Hepatocyte (in vitro differentiated cells): ENCODE results near the gene DCAF7. TPM values are rescaled to one million over a fixed set of nuclear protein-coding genes. Genes with fewer than 3 reads are reported as not detected.

Experiments
- DNase-seq: peaks from one replicate; pipeline ENCODE4 v3.0.0-alpha.2; 2016; ENCODE audit warnings: low spot score
- H2AFZ ChIP-seq: fragments of 200-600 bp; sonication (generic); 2 replicates; pipeline ENCODE4 v1.6.0; 2016; ENCODE audit warnings: antibody characterized with exemption, mild to moderate bottlenecking
- H3K27ac ChIP-seq: fragments of 200-600 bp; sonication (generic); 2 replicates; pipeline ENCODE4 v1.5.1; 2016; ENCODE audit warnings: mild to moderate bottlenecking
- H3K27me3 ChIP-seq: fragments of 200-600 bp; sonication (generic); 2 replicates; pipeline ENCODE4 v1.6.1; 2016
- H3K36me3 ChIP-seq: fragments of 200-600 bp; sonication (generic); replicated peaks from 2 replicates; pipeline ENCODE4 v1.5.1; 2016; ENCODE audit warnings: low read depth; ENCODE audit not compliant: insufficient read depth
- H3K4me1 ChIP-seq: fragments of 200-600 bp; sonication (generic); 2 replicates; pipeline ENCODE4 v1.5.1; 2016; ENCODE audit warnings: mild to moderate bottlenecking, moderate library complexity; ENCODE audit not compliant: insufficient read depth
- H3K4me2 ChIP-seq: fragments of 200-600 bp; sonication (generic); 2 replicates; pipeline ENCODE4 v1.6.0; 2016
- H3K4me3 ChIP-seq: fragments of 200-600 bp; sonication (generic); 2 replicates; pipeline ENCODE4 v1.5.1; 2016; ENCODE audit warnings: mild to moderate bottlenecking
- H3K79me2 ChIP-seq: fragments of 200-600 bp; sonication (generic); 2 replicates; pipeline ENCODE4 v1.6.0; 2017; ENCODE audit warnings: mild to moderate bottlenecking
- H3K9me2 ChIP-seq: fragments of 200-600 bp; sonication (generic); replicated peaks from 2 replicates; pipeline ENCODE4 v1.6.0; 2017; ENCODE audit warnings: mild to moderate bottlenecking; ENCODE audit not compliant: insufficient read depth
- H3K9me3 ChIP-seq: fragments of 200-600 bp; sonication (generic); 2 replicates; pipeline ENCODE4 v1.5.1; 2016; ENCODE audit warnings: low read depth, mild to moderate bottlenecking
- H4K20me1 ChIP-seq: fragments of 200-600 bp; sonication (generic); 2 replicates; pipeline ENCODE4 v1.6.0; 2016; ENCODE audit warnings: mild to moderate bottlenecking; ENCODE audit not compliant: insufficient read depth, poor library complexity, severe bottlenecking
- CTCF ChIP-seq: fragments of 200-600 bp; sonication (generic); IDR thresholded peaks from 2 replicates; pipeline ENCODE4 v1.5.1; 2016; ENCODE audit warnings: antibody characterized with exemption, mild to moderate bottlenecking; ENCODE audit not compliant: poor library complexity
- EZH2 ChIP-seq: fragments of 200-600 bp; sonication (generic); IDR thresholded peaks from 2 replicates; pipeline ENCODE4 v1.6.1; 2016; ENCODE audit warnings: antibody characterized with exemption, mild to moderate bottlenecking, borderline replicate concordance
- EZH2phosphoT487 ChIP-seq: fragments of 200-600 bp; sonication (generic); IDR thresholded peaks from one replicate; pipeline ENCODE4 v1.6.1; 2018; ENCODE audit warnings: antibody characterized with exemption, mild to moderate bottlenecking, low read depth, moderate library complexity; ENCODE audit not compliant: unreplicated experiment, severe bottlenecking
- WGBS: methylation state at CpG from one replicate; pipeline ENCODE4 v1.1.6; 2016; ENCODE audit warnings: low lambda C conversion rate; ENCODE audit errors: missing lambda C conversion rate; 5-methylcytosine and 5-hydroxymethylcytosine counted together
- polyA plus RNA-seq: library from polyadenylated mRNA; unstranded; fragments of >200 nt; fragmentation: Nextera tagmentation; extraction: Ambion mirVana; gene quantifications from 2 replicates; pipeline ENCODE4 v1.2.1, GENCODE V29; 2016
- total RNA-seq: library from RNA; depleted of rRNA; stranded (reverse); fragments of >200 nt; gene quantifications from 2 replicates; pipeline ENCODE4 v1.2.3, GENCODE V29; 2014

DCAF7 gene
- total and polyA plus RNA-seq, 2 experiments from 2014 or later = 53.0 to 56.5 TPM

GRCh38 chr17:63567229-63567628 is 17.0 kb downstream of the DCAF7 start:
- Histone ChIP-seq H3K9me2 (no peaks in the 10 kb centered on the region), H3K4me2 (no peak overlapping the region), H2AFZ (no peak overlapping the region), H3K27ac (no peak overlapping the region), H3K4me1 (no peaks in the 10 kb centered on the region), H3K9me3 (no peaks in the 10 kb centered on the region), H3K4me3 (no peak overlapping the region), H3K27me3 (no peaks in the 10 kb centered on the region), H3K36me3 (no peaks in the 10 kb centered on the region), H4K20me1 (peaks cover 80% of the 10 kb centered on the region), H3K79me2 (peaks cover 97% of the 10 kb centered on the region)
- no peak for DNase-seq
- 86% methylated on average over 1 of the region's 1 CpG for WGBS
- TF ChIP-seq EZH2phosphoT487 = no peak
- TF ChIP-seq CTCF = no peak
- no peak for TF ChIP-seq EZH2

- no peak overlapping the region for H3K4me3 ChIP-seq
- no peaks in the 10 kb centered on the region for H3K9me3 ChIP-seq
- H3K4me1 ChIP-seq = no peaks in the 10 kb centered on the region
- 93% methylated on average over 8 of the region's 8 CpGs for WGBS
- TF ChIP-seq EZH2 (no peak), CTCF (no peak), EZH2phosphoT487 (no peak)
- DNase-seq = no peak
- no peak overlapping the region for H3K4me2 ChIP-seq
- no peak overlapping the region for H2AFZ ChIP-seq
- H4K20me1 ChIP-seq = peaks cover 76% of the 10 kb centered on the region
- H3K36me3 ChIP-seq = no peaks in the 10 kb centered on the region
- peaks cover 99% of the 10 kb centered on the region for H3K79me2 ChIP-seq
- H3K27me3 ChIP-seq = no peaks in the 10 kb centered on the region
- H3K27ac ChIP-seq = no peak overlapping the region
- no peaks in the 10 kb centered on the region for H3K9me2 ChIP-seq
Measured at GRCh38 chr17:63568563-63568962, 18.3 kb downstream of the DCAF7 start.

GRCh38 chr17:63571632-63572310 is 21.5 kb downstream of the DCAF7 start:
- Histone ChIP-seq H3K27ac (peak overlapping the region; percentile 24), H2AFZ (no peak overlapping the region), H3K9me3 (no peaks in the 10 kb centered on the region), H3K4me3 (no peak overlapping the region), H3K4me2 (no peak overlapping the region), H3K9me2 (no peaks in the 10 kb centered on the region), H3K4me1 (no peaks in the 10 kb centered on the region), H3K27me3 (no peaks in the 10 kb centered on the region), H4K20me1 (peaks cover 77% of the 10 kb centered on the region), H3K36me3 (no peaks in the 10 kb centered on the region), H3K79me2 (peaks cover 97% of the 10 kb centered on the region)
- TF ChIP-seq EZH2 = no peak
- TF ChIP-seq EZH2phosphoT487 = no peak
- no peak for TF ChIP-seq CTCF
- DNase-seq = no peak
- 93% methylated on average over 1 of the region's 1 CpG for WGBS
